ENCODE measurements around the gene GTPBP2. TPM values are rescaled to one million over a fixed set of nuclear protein-coding genes. Genes with fewer than 3 reads are reported as not detected.

The GTPBP2 gene
- total and polyA plus RNA-seq, 2 of the 4 experiments (the other 2 are of a cell fraction), result 38.4 to 86.6 TPM

DNA sequence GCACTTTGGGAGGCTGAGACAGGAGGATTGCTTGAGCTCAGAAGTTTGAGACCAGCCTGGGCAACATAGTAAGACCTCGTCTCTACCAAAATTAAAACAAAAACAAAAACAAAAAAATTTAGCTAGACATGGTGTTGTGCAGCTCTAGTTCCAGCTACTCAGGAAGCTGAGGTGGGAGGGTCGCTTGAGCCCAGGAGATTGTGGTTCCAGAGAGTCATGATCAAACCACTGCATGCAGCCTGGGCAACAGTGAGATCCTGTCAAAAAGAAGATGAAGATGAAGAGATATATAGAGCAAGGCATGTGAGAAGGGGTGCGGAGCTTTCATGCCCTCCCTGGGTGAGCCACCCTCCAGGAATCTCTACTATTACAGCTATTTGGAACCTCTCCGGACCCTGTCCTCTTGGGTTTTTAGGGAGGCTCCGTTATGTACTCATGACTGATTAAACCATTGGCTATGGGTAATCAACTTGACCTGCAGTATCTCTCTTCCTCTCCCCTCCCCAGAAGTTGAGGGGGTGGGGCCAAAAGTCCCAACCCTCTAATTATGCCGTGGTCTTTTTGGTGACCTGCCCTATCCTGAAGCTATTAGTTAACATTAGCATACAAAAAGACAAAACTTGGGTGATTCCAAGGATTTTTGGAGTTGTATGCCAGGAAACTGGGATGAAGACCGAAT is 44.0 kb downstream of the GTPBP2 start:
- POLR2A ChIA-PET (ENCODE audit: unreplicated experiment), result no interaction called here
- dilution Hi-C loops (cut with HindIII; ENCODE audit: low sequenced_read_pairs, unreplicated experiment), result no loop called here

More for the DNA sequence above, 44.0 kb downstream of the GTPBP2 start:
- TF ChIP-seq CHD1 (IDR thresholded peaks at IDR 0.05; ENCODE audit: low read depth, low read length), result no peak
- TF ChIP-seq CEBPB (IDR thresholded peaks at IDR 0.05; ENCODE audit: low read depth, low read length), result no peak
- TF ChIP-seq SMC3 (IDR thresholded peaks at IDR 0.05; ENCODE audit: low read depth, low read length), result no peak
- TF ChIP-seq POLR2A (IDR thresholded peaks at IDR 0.05; ENCODE audit: low read depth, low read length), result no peak
- no peak for TF ChIP-seq MAFK (IDR thresholded peaks at IDR 0.05; ENCODE audit: low read depth, low read length)
- no peak for TF ChIP-seq FOS (IDR thresholded peaks at IDR 0.05; ENCODE audit: low read depth, low read length)
- no peak for TF ChIP-seq RFX5 (IDR thresholded peaks at IDR 0.05; ENCODE audit: low read depth, low read length)
- TF ChIP-seq BHLHE40 (IDR thresholded peaks at IDR 0.05; ENCODE audit: low read depth, low read length), result no peak
- TF ChIP-seq RCOR1 (IDR thresholded peaks at IDR 0.05; ENCODE audit: insufficient replicate concordance, low read length), result no peak
- no peak for TF ChIP-seq NFE2L2 (IDR thresholded peaks at IDR 0.05; ENCODE audit: low read depth, low read length)
- TF ChIP-seq MXI1 (IDR thresholded peaks at IDR 0.05; ENCODE audit: borderline replicate concordance, low read depth, low read length), result no peak
- TF ChIP-seq CTCF (conservative IDR thresholded peaks at IDR 0.05; ENCODE audit: low read depth, low read length), result no peak
- no peak overlapping the region for H2BK5ac ChIP-seq (ENCODE audit: low read depth, low read length, poor library complexity, severe bottlenecking)
- no peak overlapping the region for H3K18ac ChIP-seq (ENCODE audit: low read depth, low read length)
- H3K9me1 ChIP-seq (ENCODE audit: insufficient read depth, low read length), result peaks cover 3% of the 10 kb centered on the region
- H2AK5ac ChIP-seq (ENCODE audit: low read depth, low read length), result no peak overlapping the region
- no peak overlapping the region for H3K4ac ChIP-seq (ENCODE audit: low read depth, low read length)
- intact Hi-C loops (cut with micrococcal nuclease), result no loop called here
- DNase-seq (peak; percentile 7), ATAC-seq (ENCODE audit: low read depth) (peak; percentile 92)
- no peak overlapping the region for H4K8ac ChIP-seq (ENCODE audit: low read depth in 2 of 2, low read length in 2 of 2)
- H2AK9ac ChIP-seq (replicated peaks; ENCODE audit: low read depth, low read length, poor library complexity), result no peak overlapping the region
- H4K5ac ChIP-seq (ENCODE audit: low read depth, low read length), result no peak overlapping the region
- H3K4me2 ChIP-seq (ENCODE audit: low read depth, low read length), result no peak overlapping the region
- no peak overlapping the region for H2BK120ac ChIP-seq (ENCODE audit: low read depth, low read length)
- no peak overlapping the region for H4K91ac ChIP-seq (ENCODE audit: insufficient read depth, low read depth, low read length)
- no peaks in the 10 kb centered on the region for H3K4me1 ChIP-seq (ENCODE audit: control insufficient read depth, insufficient read depth, low read length)
- H3K27me3 ChIP-seq (ENCODE audit: control insufficient read depth, insufficient read depth, low read length), result no peaks in the 10 kb centered on the region
- H3K27ac ChIP-seq (ENCODE audit: insufficient read depth, low read length), result no peak overlapping the region
- H4K20me1 ChIP-seq (ENCODE audit: insufficient read depth, low read length), result peaks cover 6% of the 10 kb centered on the region; the same call in 1 of the 2 replicates
- no peak overlapping the region for H3K9ac ChIP-seq (ENCODE audit: low read depth, low read length)
- peaks cover 37% of the 10 kb centered on the region for H3K36me3 ChIP-seq (ENCODE audit: control insufficient read depth, insufficient read depth, low read length)
- in situ Hi-C loops (cut with MboI; ENCODE audit: low sequenced_read_pairs), result no loop called here
- CTCF ChIA-PET, result no interaction called here
- H3K79me1 ChIP-seq (ENCODE audit: low read depth in 1 of 2, low read length in 2 of 2), result peaks cover 17 to 34% of the 10 kb centered on the region in 2 experiments
- WGBS, 2 experiments (ENCODE audit: extremely low coverage in 2 of 2, insufficient read length in 1 of 2), result 100% methylated on average over 1 of the region's 7 CpGs; no CpG with 5 or more reads in 1 of the 2 experiments
- H2BK20ac ChIP-seq (ENCODE audit: low read depth, low read length), result no peak overlapping the region
- no peaks in the 10 kb centered on the region for H3K9me3 ChIP-seq (ENCODE audit: control insufficient read depth, insufficient read depth, low read length)
- no peak overlapping the region for H3K14ac ChIP-seq (replicated peaks; ENCODE audit: low read depth, low read length)
- no peak overlapping the region for H3K56ac ChIP-seq (ENCODE audit: extremely low read depth, insufficient read depth, low read length)
- no peak overlapping the region for H3K4me3 ChIP-seq (ENCODE audit: insufficient read depth, low read depth, low read length)
- no peak overlapping the region for H2AFZ ChIP-seq (replicated peaks; ENCODE audit: low read length, poor library complexity)
- no peak overlapping the region for H3K23ac ChIP-seq (ENCODE audit: low read depth, low read length)
- H2BK15ac ChIP-seq (ENCODE audit: low read depth, low read length), result no peak overlapping the region
- TSS peak; percentile 28 for BruUV-seq (replicated peaks)

All from IMR-90 (cell line).